ENCODE data around the gene GPR31. TPM values are rescaled to one million over a fixed set of nuclear protein-coding genes. Genes with fewer than 3 reads are reported as not detected.
A peak's percentile ranks its signal among the peaks of the same experiment; 100 is the strongest.

Gene GPR31
- total RNA-seq, 4 donors from 2014 or later, result not detected

DNA sequence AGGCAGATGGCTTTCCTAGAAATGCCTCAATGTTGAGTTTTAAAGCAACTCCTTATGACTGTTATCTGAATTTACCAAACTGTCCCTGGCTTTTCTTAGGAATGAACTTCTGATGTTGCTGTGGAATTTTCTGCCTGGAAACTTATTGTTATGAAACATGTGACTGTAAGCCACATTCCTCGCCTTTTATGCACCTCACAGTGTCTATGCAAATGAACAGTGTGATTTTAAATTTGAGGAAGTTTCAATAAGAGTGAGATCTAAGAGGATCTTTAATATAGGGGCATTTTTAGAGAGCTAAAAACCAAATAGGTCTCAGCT, 37.2 kb downstream of the GPR31 start:
- no peak overlapping the region for H3K4me3 ChIP-seq
- TF ChIP-seq, protein P1, sequence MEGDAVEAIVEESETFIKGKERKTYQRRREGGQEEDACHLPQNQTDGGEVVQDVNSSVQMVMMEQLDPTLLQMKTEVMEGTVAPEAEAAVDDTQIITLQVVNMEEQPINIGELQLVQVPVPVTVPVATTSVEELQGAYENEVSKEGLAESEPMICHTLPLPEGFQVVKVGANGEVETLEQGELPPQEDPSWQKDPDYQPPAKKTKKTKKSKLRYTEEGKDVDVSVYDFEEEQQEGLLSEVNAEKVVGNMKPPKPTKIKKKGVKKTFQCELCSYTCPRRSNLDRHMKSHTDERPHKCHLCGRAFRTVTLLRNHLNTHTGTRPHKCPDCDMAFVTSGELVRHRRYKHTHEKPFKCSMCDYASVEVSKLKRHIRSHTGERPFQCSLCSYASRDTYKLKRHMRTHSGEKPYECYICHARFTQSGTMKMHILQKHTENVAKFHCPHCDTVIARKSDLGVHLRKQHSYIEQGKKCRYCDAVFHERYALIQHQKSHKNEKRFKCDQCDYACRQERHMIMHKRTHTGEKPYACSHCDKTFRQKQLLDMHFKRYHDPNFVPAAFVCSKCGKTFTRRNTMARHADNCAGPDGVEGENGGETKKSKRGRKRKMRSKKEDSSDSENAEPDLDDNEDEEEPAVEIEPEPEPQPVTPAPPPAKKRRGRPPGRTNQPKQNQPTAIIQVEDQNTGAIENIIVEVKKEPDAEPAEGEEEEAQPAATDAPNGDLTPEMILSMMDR (IDR thresholded peaks at IDR 0.05), result no peak
- TF ChIP-seq EP300 (IDR thresholded peaks at IDR 0.05), result no peak
- TF ChIP-seq POLR2AphosphoS5 (IDR thresholded peaks at IDR 0.05), result no peak
- TF ChIP-seq POLR2A (IDR thresholded peaks at IDR 0.05), result no peak
- no peak overlapping the region for H3K27ac ChIP-seq
- peaks cover 11% of the 10 kb centered on the region for H3K4me1 ChIP-seq
- H3K36me3 ChIP-seq, result no peaks in the 10 kb centered on the region
- no peak for DNase-seq (ENCODE audit: low spot score in 2 of 2)
- WGBS, result 75% methylated on average over 1 of the region's 1 CpG
- H3K27me3 ChIP-seq, result peaks cover 10% of the 10 kb centered on the region
- no peaks in the 10 kb centered on the region for H3K9me3 ChIP-seq

DNA sequence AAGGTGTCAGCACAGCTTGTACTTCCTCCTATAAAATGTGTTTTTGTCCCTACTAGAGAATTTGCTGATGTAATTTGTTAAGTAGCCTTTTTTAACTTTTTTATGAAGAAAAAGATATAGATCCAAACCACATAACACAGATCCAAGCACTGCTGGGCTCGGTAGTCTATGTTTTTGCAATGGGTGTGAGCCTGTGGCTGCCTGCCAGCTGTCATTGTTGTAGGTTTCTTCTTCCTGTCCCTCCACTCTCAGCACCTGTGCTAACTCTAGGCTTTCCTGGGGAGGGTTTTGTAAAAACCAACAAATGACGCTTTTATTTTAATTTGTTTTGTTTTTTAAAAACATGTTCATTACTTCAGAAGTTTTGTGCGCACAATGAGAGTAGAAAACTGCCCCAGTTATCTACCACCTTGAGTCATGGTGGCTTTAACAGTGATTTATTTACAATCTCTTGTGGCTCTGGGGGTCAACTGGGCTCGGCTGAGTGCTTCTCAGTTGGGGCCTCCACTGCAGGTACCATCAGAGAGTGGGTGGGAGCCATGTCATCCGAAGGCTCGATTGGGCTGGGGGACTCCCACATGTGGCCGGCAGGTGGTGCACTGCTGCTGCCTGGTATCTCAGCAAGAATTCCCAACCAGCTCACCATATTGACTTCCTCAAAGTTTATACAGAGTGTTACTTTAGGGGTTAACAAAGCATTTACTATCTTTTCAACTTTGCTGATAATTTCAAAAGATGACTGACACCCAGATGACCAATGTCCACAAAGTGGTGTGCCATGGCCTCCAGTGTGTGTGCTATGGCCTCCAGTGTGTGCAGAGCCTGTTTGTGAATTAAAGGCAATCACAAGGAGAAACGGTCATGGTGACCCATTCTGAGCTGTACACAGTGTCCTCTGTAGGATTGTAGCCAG, 37.9 kb downstream of the GPR31 start:
- WGBS, result 74% methylated on average over 8 of the region's 8 CpGs

DNA sequence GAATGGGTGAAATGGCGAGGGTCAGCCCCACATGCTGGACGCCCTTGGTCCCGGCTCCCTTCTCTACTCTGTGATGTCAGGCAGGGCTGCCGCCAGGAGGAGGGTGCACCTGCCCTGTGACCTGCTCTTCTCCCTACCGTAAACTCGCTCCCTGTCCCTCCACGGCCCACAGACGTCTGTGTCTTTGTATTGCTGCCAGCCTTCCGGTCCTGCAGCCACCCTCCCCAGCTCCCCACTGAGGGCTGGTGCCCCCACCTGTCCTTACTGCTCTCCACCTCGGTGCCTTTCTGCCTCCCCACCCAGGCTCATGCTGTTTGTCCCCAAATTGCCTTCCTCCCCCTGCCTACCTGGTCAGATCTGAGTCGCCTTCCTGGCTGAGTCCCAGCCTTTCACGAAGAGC, 38.9 kb downstream of the GPR31 start:
- WGBS, result 79% methylated on average over 12 of the region's 12 CpGs
- Histone ChIP-seq H3K4me1 (peaks cover 13% of the 10 kb centered on the region), H3K27ac (peak overlapping the region; percentile 2), H3K36me3 (no peaks in the 10 kb centered on the region), H3K27me3 (peaks cover 14% of the 10 kb centered on the region), H3K4me3 (no peak overlapping the region), H3K9me3 (no peaks in the 10 kb centered on the region)
- no peak for DNase-seq (ENCODE audit: low spot score in 2 of 2)
- TF ChIP-seq EP300 (IDR thresholded peaks at IDR 0.05) (no peak), POLR2AphosphoS5 (IDR thresholded peaks at IDR 0.05) (no peak), POLR2A (IDR thresholded peaks at IDR 0.05) (no peak)
- TF ChIP-seq, protein P1 (IDR thresholded peaks at IDR 0.05), result no peak

More for the DNA sequence above, 37.9 kb downstream of the GPR31 start:
- H3K9me3 ChIP-seq, result no peaks in the 10 kb centered on the region
- no peak overlapping the region for H3K4me3 ChIP-seq
- H3K4me1 ChIP-seq, result peaks cover 11% of the 10 kb centered on the region
- DNase-seq (ENCODE audit: low spot score in 2 of 2), result no peak
- no peak overlapping the region for H3K27ac ChIP-seq
- no peaks in the 10 kb centered on the region for H3K36me3 ChIP-seq
- peaks cover 14% of the 10 kb centered on the region for H3K27me3 ChIP-seq
- TF ChIP-seq EP300 (IDR thresholded peaks at IDR 0.05), result no peak
- no peak for TF ChIP-seq POLR2A (IDR thresholded peaks at IDR 0.05)
- no peak for TF ChIP-seq POLR2AphosphoS5 (IDR thresholded peaks at IDR 0.05)
- TF ChIP-seq, protein P1 (IDR thresholded peaks at IDR 0.05), result no peak

DNA sequence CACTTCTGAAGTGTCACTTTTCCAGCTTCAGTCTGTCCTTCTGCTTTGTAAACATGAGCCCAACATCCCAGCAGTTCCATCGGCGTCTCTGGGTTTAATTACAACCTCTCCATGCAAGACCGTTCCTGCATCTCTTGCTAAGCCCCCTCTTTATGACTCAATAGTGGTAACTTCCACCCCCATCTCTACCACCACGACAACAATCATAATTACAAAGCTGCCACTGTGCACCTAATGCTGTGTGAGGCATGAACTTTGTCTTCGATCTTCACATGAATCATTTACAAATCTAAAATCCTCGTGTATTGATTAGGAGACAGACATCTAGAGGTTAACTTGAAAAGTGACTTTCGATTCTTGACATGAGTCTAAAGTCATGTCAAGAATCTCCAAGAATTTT, 39.8 kb downstream of the GPR31 start:
- H3K36me3 ChIP-seq, result no peaks in the 10 kb centered on the region
- TF ChIP-seq POLR2AphosphoS5 (IDR thresholded peaks at IDR 0.05), result no peak
- TF ChIP-seq EP300 (IDR thresholded peaks at IDR 0.05), result no peak
- TF ChIP-seq, protein P1 (IDR thresholded peaks at IDR 0.05), result no peak
- no peak for TF ChIP-seq POLR2A (IDR thresholded peaks at IDR 0.05)
- H3K4me3 ChIP-seq, result no peak overlapping the region
- WGBS, result 79% methylated on average over 7 of the region's 7 CpGs
- H3K9me3 ChIP-seq, result no peaks in the 10 kb centered on the region
- peaks cover 13% of the 10 kb centered on the region for H3K4me1 ChIP-seq
- H3K27ac ChIP-seq, result no peak overlapping the region
- peaks cover 14% of the 10 kb centered on the region for H3K27me3 ChIP-seq
- no peak for DNase-seq (ENCODE audit: low spot score in 2 of 2)

DNA sequence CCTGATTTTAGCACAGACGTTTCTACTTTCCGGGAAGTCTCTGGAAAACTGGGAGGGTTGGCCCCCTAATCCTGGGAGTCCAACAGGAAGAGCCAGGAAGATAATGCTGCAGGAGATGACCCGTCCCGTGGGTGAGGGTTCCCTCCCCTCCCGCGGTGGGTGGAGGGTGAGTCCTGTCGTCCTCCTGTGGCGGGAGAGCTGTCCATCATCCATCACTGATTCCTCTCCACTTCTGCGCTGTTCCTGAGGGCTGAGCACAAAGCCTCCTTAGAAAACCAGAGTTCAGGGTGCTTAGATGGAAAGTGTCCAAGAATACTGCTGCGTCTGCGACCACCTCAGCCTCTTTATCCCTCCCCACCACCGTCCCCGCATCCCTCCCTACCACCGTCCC, 40.9 kb downstream of the GPR31 start:
- H3K27me3 ChIP-seq, result peaks cover 10% of the 10 kb centered on the region
- no peaks in the 10 kb centered on the region for H3K36me3 ChIP-seq
- H3K9me3 ChIP-seq, result no peaks in the 10 kb centered on the region
- no peak for DNase-seq (ENCODE audit: low spot score in 2 of 2)
- WGBS, result 69% methylated on average over 13 of the region's 14 CpGs
- peaks cover 13% of the 10 kb centered on the region for H3K4me1 ChIP-seq
- H3K27ac ChIP-seq, result no peak overlapping the region
- TF ChIP-seq POLR2A (IDR thresholded peaks at IDR 0.05) (no peak), POLR2AphosphoS5 (IDR thresholded peaks at IDR 0.05) (no peak), EP300 (IDR thresholded peaks at IDR 0.05) (no peak)
- TF ChIP-seq, protein P1 (IDR thresholded peaks at IDR 0.05), result no peak
- H3K4me3 ChIP-seq, result no peak overlapping the region

Data from suprapubic skin (tissue), 4 donors.